Right lobe of liver (tissue), 6 donors: Measurements from ENCODE around the gene ZBTB4. TPM values are rescaled to one million over a fixed set of nuclear protein-coding genes. Genes with fewer than 3 reads are reported as not detected.

Source experiments
- ATAC-seq, 4 donors: fragments of 200-7000 bp; cut with Tn5 transposase; one replicate each; pipeline ENCODE4 v1.9.1; 2020; ENCODE audit warnings: mild to moderate bottlenecking in 4 of 4, moderate library complexity in 4 of 4
- DNase-seq, 3 donors: peaks; one replicate each; pipeline ENCODE4 v3.0.0-alpha.2; 2020
- H3K27ac ChIP-seq, 3 donors: fragments of 200-600 bp; one replicate each; pipeline ENCODE4 v1.8.0; 2022
- H3K27me3 ChIP-seq, 2 donors: fragments of 200-600 bp; one replicate each; pipeline ENCODE4 v1.8.0; 2022
- H3K36me3 ChIP-seq, 4 donors: fragments of 200-600 bp; sonication (generic) in 1 of 4; one replicate each; pipeline versions ENCODE4 v1.5.1 to v1.8.0; 2017 to 2022; ENCODE audit warnings: control low read depth in 1 of 4
- H3K4me1 ChIP-seq, 4 donors: fragments of 200-600 bp; sonication (generic) in 1 of 4; one replicate each; pipeline versions ENCODE4 v1.5.1 to v1.8.0; 2017 to 2022; ENCODE audit warnings: control low read depth in 1 of 4
- H3K4me3 ChIP-seq, 3 donors: fragments of 200-600 bp; one replicate each; pipeline ENCODE4 v1.8.0; 2022
- H3K9me3 ChIP-seq, 4 donors: fragments of 200-600 bp; sonication (generic) in 1 of 4; one replicate each; pipeline versions ENCODE4 v1.5.1 to v1.8.0; 2017 to 2022; ENCODE audit warnings: control low read depth in 1 of 4
- CTCF ChIP-seq, 4 donors: fragments of 200-600 bp in 3 of 4; fragments of 450-650 bp in 1 of 4; IDR thresholded peaks; one replicate each; pipeline versions ENCODE4 v1.5.1 to v1.8.0; 2016 to 2022; ENCODE audit warnings: antibody characterized with exemption in 4 of 4, mild to moderate bottlenecking in 2 of 4
- POLR2A ChIP-seq: fragments of 450-650 bp; IDR thresholded peaks from one replicate; pipeline ENCODE4 v1.6.1; 2017; ENCODE audit warnings: antibody characterized with exemption, mild to moderate bottlenecking
- WGBS: methylation state at CpG from one replicate; pipeline ENCODE4 v1.1.6; 2018; ENCODE audit warnings: low coverage, low lambda C conversion rate; ENCODE audit not compliant: insufficient coverage; ENCODE audit errors: missing lambda C conversion rate; 5-methylcytosine and 5-hydroxymethylcytosine counted together
- intact Hi-C, 2 donors: fragments of 100-400 bp; cut with DNase I; formaldehyde crosslinking; loops; one replicate each; pipeline versions ENCODE4 v1.11.2 to v1.14.1; 2022
- total RNA-seq, 6 experiments: library from RNA; depleted of rRNA in 2 of 6; stranded (reverse); fragments of >200 nt in 2 of 6; fragmentation: NEBNext Ultra II Directional in 3 of 6; extraction: Animal tissue kit (Norgen Biotek cat#: 25700) in 3 of 6; gene quantifications; one replicate each; pipeline versions ENCODE4 v1.1.0 to v1.2.4, GENCODE V29; 2016 to 2023
- donor health status: DM: no; HTN: yes; CAD: no.
- donor health status: DM: no; HTN: no; CAD: no.
- donor health status: DM: no; HTN: no; CAD: no.
- donor health status: DM: no; HTN: yes; CAD: no.
- donor health status: DM: no; HTN: yes; CAD: no.

Gene ZBTB4
- total RNA-seq, 6 experiments from 2014 or later, result 5.7 to 10.5 (median 7.9) TPM

- H3K36me3 ChIP-seq, result peaks cover 4 to 83% (median 43%) of the 10 kb centered on the region in 4 donors
- H3K4me1 ChIP-seq, result peaks cover 0 to 2% (median 0%) of the 10 kb centered on the region in 4 donors
- no peak for TF ChIP-seq POLR2A
- TF ChIP-seq CTCF (IDR thresholded peaks at IDR 0.05), result no peak
- DNase-seq (no peak), ATAC-seq (no peak)
- intact Hi-C loops, result loop anchor here (5.0 to 10.0 kb wide), 3 partner anchors 52 to 155 kb away; partner anchors contain the start of genes SENP3 (in 2 of the 2), KCTD11 (in 1 of the 2) and TMEM95 (in 1 of the 2)
- no peak overlapping the region for H3K27ac ChIP-seq
- H3K27me3 ChIP-seq, result no peaks in the 10 kb centered on the region
- 53% methylated on average over 4 of the region's 5 CpGs for WGBS
- no peaks in the 10 kb centered on the region for H3K9me3 ChIP-seq
- no peak overlapping the region for H3K4me3 ChIP-seq
These were observed 30.5 kb upstream of the ZBTB4 start for GRCh38 chr17:7509937-7510336.

- no peak overlapping the region for H3K4me3 ChIP-seq
- H3K36me3 ChIP-seq, result peaks cover 4 to 94% (median 52%) of the 10 kb centered on the region in 4 donors
- WGBS, result 80% methylated on average over 1 of the region's 9 CpGs
- ATAC-seq (no peak), DNase-seq (no peak)
- no peaks in the 10 kb centered on the region for H3K27me3 ChIP-seq
- no peak for TF ChIP-seq POLR2A
- no peak for TF ChIP-seq CTCF (IDR thresholded peaks at IDR 0.05)
- no peaks in the 10 kb centered on the region for H3K4me1 ChIP-seq
- no peak overlapping the region for H3K27ac ChIP-seq
- intact Hi-C loops, result no loop called here
- no peaks in the 10 kb centered on the region for H3K9me3 ChIP-seq
These were observed 29.4 kb upstream of the ZBTB4 start for GRCh38 chr17:7508846-7509245.

GRCh38 chr17:7508145-7508544, 28.7 kb upstream of the ZBTB4 start:
- no peak overlapping the region for H3K27ac ChIP-seq
- ATAC-seq, result no peak
- H3K27me3 ChIP-seq, result no peaks in the 10 kb centered on the region
- TF ChIP-seq POLR2A (no peak), CTCF (IDR thresholded peaks at IDR 0.05) (no peak)
- intact Hi-C loops, result no loop called here
- H3K4me3 ChIP-seq, result no peak overlapping the region
- no peaks in the 10 kb centered on the region for H3K9me3 ChIP-seq
- 93% methylated on average over 6 of the region's 11 CpGs for WGBS
- H3K36me3 ChIP-seq, result peaks cover 10 to 94% (median 57%) of the 10 kb centered on the region in 4 donors
- no peaks in the 10 kb centered on the region for H3K4me1 ChIP-seq
- DNase-seq, result no peak

- Histone ChIP-seq H3K4me3 (no peak overlapping the region), H3K4me1 (no peaks in the 10 kb centered on the region), H3K27ac (no peak overlapping the region), H3K36me3 (peaks cover 21 to 97% (median 67%) of the 10 kb centered on the region in 4 donors), H3K27me3 (no peaks in the 10 kb centered on the region), H3K9me3 (no peaks in the 10 kb centered on the region)
- no peak for DNase-seq
- no peak for TF ChIP-seq POLR2A
- TF ChIP-seq CTCF (IDR thresholded peaks at IDR 0.05), result no peak
- no peak for ATAC-seq
- intact Hi-C loops, result no loop called here
- WGBS, result 100% methylated on average over 4 of the region's 8 CpGs
These were observed 24.1 kb upstream of the ZBTB4 start for GRCh38 chr17:7503521-7503920.

- intact Hi-C loops, result no loop called here
- DNase-seq (no peak), ATAC-seq (peak; percentile 25 to 53 (median 36))
- H3K9me3 ChIP-seq, result no peaks in the 10 kb centered on the region
- H3K36me3 ChIP-seq, result peaks cover 21 to 97% (median 67%) of the 10 kb centered on the region in 4 donors
- no peak overlapping the region for H3K27ac ChIP-seq
- TF ChIP-seq POLR2A (no peak), CTCF (IDR thresholded peaks at IDR 0.05) (peak in 3 of 4 donors; percentile 14 to 29 (median 25))
- 84% methylated on average over 10 of the region's 14 CpGs for WGBS
- no peaks in the 10 kb centered on the region for H3K27me3 ChIP-seq
- H3K4me3 ChIP-seq, result no peak overlapping the region
- H3K4me1 ChIP-seq, result no peaks in the 10 kb centered on the region
These were observed 23.6 kb upstream of the ZBTB4 start for GRCh38 chr17:7502987-7503386.
